Stimulated activated CD8-positive, alpha-beta memory T cell treated with anti-CD3 and anti-CD28 coated beads, Interleukin-4, amount 100 ng/mL, for 4 hours (primary cell): Measurements from ENCODE around the gene NCOA3.
"Not testable (repeated sequence)": the region's sequence is repeated elsewhere in the genome, so short reads cannot be mapped to it uniquely, and the experiment has no call there.

Experiments used
- DNase-seq, 2 donors: peaks; one replicate each; pipeline ENCODE4 v3.0.0-alpha.2; 2020; ENCODE audit warnings: low read depth in 2 of 2, low spot score in 1 of 2

Gene NCOA3

DNA sequence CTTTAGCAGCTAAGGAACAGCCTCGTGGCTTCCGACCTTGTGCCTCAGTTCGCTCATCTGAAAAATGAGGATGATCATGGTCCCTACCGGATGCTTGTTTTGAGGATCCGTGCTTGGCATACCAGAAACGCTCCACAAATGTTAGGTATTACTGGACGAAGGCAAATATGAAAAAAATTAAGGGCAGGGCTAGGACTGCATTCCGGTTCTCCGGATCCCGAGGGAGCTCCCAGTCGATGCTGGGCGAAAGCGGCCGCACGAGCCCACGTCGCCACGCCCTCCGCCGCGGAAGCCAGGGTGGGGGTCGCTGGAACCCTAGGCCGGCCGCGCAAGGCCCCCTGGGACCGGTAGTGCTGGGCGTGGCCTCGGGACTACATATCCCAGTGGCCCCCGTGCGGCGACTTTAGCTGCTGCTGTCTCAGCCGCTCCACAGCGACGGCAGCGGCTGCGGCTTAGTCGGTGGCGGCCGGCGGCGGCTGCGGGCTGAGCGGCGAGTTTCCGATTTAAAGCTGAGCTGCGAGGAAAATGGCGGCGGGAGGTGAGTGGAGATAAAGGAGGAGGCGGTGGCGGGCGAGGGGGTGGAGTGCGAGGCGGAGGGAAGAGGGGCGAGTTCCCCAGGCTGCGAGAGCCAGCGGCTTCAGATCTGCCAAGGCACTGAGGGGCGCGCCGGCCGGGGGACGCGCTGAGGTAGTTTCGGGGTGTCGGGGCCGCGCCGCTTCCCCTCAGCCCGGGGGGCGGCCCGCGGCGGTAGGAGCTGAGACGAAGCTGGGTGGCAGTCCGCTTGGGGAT lies at the start of gene NCOA3:
Gene NCOA3, plus strand, starts transcription at position 406 of the 789 bp plus-strand sequence. CDS start 120,361 bp downstream, outside the sequence.
- DNase-seq = peak; percentile 81 to 88

DNA sequence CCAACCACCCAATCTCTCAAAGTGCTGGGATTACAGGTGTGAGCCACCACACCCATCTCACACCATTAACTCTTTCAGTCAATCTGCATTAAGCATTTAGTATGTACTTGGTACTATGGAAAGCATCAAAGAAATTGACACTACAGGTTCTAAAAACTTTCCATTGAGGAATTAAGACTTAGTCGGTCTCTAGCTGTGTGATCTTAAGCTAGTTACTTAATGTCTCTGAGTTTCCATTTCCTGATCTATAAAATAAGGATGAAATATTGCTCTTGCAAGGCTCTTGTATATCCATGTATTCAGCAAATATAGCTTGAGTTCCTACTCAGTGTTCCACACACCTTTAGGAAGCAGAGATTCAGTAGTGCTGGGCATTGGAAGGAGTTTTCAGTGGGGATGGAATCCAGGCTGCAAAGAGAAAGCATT lies 48.9 kb upstream of the NCOA3 start:
- DNase-seq = no peak

DNA sequence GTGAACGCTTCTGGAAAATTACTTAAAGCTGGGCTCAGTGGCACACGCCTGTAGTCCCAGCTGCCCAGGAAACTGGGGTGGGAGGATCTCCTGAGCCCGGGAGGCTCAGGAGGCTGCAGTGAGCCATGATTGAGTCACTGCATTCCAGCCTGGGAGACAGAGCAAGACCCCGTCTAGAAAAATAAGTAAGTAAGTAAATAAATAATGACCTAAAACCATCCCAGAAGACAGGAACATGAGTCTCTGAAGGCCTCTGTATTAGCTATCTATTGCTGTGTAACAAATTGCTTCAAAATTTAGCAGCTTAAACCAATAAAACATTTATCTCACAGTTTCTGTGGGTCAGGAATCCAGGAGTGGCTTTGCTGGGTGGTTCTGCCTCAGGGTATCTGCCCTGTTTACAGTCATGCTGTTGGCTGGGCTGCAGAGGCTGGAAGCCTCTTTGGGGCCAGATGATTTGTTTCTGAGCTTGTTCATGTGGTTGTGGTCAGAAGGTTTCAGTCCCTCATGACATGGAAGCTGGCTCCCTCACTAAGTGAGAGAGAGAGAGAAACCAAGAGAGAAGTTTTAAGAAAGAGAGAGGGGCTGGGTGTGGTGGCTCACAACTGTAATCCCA lies 48.4 kb upstream of the NCOA3 start:
- DNase-seq = no peak

DNA sequence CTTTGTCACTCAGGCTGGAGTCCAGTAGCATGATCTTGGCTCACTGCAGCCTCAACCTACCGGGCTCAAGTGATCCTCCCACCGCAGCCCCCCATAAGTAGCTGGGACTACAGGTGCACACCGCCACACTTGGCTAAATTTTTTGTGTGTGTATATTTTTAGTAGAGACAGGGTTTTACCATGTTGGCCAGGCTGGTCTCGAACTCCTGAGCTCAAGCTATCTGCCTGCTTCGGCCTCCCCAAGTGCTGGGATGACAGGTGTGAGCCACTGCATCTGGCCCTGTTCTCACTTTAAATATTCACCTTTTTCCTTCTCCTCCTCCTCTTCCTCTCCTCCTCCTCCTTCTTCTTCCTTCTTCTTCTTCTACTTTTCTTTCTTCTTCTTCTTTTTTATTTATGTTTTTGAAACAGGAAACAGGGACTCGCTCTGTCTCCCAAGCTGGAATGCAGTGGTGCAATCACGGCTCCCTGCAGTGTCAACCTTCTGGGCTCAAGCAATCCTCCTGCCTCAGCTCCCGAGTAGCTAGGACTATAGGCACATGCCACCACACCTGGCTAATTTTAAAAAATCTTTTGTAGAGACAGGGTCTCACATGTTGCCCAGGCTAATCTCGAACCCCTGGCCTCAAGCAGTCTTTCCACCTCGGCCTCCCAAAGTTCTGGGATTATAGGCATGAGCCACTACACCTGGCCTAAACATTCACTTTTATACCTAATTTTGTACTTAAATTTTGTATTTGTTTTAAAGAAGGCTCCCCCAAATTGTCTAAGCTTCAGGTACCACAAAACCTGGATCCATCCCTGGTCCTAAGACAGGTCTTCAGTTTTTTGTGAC lies 47.2 kb upstream of the NCOA3 start:
- no peak for DNase-seq

DNA sequence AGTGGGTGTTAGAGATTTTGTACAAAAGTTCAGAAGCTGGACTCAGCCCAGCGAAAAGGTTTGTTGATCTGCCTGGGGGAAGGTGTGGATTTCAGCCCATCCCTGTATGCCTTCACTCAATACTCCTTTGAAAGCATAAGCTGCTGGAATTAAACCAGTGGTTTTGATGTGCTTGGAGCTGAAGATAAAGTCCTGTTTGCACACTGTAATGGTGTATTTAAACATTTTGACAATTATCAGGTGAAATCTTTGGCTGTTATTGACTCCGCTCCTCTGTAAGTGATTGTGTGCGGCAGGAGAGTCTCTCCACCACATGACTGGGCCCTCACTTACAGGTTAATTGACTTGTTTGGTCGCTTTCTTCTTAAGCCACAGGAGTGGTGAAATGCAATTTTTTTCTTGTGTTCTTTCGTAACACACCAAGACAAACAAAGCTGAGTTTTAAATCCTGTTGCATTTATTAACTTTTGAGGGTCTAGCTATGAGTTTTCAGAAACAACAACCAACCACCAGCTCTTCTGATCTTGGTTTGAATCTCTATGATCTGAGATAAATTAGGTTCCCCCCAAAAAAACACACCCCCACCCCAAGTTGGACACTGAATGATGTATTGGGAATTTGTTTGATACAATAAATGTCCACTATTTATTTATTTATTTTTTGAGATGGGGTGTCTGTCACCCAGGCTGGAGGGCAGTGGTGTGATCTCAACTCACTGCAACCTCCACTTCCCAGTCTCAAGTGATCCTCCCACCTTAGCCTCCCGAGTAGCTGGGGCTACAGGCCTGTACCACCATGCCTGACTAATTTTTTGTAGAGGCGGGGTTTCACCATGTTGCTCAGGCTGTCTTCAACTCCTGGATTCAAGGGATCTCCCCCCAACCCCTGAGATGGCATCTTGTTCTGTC lies 46.3 kb upstream of the NCOA3 start:
- no peak for DNase-seq

DNA sequence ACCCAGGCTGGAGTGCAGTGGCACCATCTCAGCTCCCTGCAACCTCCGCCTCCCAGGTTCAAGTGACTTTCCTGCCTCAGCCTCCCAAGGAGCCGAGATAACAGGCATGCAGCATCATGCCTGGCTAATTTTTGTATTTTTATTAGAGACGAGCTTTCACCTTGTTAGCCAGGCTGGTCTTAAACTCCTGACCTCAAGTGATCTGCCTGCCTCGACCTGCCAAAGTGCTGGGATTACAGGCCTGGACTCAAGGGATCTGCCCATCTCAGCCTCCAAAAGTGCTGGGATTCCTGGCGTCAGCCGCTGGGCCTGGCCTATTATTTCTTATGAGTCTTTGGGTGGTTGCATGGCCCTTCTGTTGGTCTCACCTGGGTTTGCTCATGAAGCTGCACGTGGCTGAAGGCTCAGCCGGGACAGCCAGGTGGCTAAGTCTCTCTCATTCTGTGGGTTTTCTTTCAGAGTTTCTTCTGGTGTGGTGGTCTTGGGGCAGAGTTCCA lies 45.6 kb upstream of the NCOA3 start:
- no peak for DNase-seq

DNA sequence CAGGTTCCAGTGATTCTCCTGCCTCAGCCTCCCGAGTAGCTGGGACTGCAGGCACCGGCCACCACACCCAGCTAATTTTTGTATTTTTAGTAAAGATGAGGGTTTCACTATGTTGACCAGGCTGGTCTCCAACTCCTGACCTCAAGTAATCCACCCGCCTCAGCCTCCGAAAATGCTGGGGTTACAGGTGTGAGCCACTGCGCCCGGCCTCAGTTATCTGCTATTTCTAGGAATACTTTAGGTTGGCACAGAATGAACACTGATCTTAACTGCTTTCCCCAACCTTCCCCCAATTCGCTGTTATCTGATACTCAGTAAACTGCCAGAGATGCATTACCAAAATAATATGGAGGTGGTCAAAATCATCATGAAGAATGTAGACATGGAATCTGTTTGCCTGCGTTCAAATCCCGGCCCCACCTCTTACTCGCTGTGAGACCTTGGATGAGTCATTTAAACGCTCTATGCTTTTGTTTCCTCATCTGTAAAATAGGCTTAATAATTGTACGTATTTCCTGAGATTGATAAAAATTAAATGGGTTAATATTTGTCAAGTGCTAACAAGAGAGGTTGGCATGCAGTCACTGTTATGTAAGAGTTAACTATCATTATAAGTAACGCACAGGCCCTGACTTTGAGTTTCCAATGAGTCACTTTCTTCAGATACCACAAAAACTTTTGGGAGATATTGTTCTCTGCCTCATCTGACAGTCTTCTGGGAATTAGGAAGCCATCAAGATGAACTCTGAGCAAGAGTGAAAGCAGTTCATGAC lies 44.5 kb upstream of the NCOA3 start:
- no peak for DNase-seq

DNA sequence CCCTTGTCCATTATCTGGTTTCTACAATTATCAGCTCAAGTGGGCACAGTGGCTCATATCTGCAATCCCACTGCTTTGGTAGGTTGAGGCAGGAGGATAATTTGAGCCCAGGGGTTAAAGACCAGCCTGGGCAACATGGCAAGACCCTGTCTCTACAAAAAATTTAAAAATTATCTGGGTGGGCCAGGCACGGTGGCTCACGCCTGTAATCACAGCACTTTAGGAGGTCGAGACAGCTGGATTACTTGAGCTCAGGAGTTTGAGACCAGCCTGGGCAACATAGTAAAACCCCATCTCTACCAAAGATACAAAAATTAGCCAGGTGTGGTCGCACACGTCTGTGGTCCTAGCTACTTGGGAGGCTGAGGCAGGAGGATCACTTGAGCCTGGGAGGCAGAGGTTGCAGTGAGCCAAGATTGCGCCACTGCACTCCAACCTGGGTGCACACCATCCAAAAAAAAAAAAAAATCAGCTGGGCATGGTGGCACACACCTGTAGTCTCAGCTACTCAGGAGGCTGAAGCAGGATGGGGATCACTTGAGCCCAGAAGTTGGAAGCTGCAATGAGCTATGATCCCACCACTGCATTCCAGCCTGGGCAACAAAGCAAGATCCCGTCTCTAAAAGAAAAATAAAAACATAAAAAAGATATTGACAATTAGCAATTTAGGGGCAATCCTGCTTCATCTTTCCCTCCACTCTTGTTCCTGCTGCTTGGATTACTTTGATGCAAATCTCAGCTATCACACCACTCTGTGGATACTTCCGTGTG lies 43.2 kb upstream of the NCOA3 start:
- not testable (repeated sequence) for DNase-seq

DNA sequence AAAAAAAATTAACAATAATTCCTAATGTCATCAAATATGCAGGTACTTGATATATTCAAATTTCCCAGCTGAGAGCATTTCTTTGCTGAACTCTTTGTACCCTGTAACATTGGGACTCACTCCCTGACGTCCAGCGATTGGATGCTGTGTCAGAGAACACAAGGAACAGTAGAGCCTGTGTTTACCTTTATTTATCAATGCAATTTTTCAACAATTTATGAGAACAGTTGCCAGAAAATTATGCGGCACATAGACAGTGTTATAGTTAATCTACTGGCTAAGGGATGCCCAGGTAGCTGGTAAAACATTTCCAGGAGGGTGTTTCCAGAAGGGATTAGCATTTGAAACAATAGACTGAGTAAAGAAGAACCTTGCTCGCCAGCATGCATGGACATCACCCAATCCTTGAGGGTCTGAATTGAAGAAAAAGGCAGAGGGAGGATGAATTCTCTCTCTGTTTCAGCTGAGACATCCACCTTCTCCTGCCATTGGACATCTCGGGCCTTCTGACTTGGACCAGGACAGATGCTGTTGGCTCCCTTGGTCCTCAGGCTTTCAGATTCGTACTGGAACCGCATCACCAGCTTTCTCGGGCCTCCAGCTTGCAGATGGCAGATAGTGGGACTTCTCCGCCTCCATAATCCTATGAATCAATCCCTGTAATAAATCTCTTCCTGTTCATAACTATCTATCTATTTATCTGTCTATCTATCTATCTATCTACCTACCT lies 42.2 kb upstream of the NCOA3 start:
- DNase-seq = no peak

DNA sequence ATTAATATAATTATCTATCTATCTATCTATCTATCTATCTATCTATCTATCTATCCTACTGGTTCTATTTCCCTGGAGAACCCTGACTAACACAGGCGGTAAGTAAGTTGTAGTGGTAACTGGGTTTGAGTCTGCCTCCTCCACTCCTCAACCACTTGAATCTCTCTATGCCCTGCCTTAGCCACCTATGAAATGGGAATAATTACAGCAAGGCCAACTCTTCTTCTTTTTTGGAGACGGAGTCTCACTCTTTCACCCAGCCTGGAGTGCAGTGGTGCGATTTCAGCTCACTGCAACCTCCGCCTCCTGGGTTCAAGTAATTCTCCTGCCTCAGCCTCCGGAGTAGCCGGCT lies 41.0 kb upstream of the NCOA3 start:
- not testable (repeated sequence) for DNase-seq

DNA sequence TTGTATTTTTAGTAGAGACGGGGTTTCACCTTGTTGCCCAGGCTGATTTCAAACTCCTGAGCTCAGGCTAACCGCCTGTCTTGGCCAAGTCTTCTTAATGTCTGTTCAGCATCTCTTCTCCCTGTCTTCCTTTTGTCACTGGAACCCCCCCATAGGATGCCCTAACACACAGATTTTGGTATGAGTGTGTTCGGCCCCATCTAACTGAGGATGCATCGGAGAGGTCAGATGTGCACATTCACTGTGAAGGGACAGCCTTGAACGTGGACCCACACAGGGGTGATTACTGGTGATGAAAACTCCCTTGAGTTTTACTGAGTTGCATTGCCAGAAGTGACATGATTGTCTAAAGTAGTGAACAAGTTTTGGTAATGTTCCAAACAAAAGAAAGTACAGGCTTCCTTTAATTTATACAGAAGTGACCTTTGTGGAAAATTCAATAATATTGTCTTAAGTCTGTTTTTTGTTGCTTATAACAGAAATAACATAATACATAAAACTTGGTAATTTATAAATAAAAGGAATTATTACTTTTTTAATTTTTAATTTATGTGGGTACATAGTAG lies 40.5 kb upstream of the NCOA3 start:
- DNase-seq = no peak

DNA sequence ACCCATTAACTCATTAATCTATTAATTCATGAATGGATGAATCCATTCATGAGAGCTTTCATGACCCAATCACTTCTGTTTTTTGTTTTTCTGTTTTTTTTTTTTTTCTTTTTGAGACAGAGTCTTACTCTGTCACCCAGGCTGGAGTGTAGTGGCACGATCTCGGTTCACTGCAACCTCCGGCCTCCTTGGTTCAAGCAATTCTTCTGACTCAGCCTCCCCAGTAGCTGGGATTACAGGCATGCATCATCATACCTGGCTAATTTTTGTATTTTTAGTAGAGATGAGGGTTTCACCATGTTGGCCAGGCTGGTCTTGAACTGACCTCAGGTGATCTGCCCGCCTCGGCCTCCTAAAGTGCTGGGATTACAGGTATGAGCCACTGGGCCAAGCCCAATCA lies 39.8 kb upstream of the NCOA3 start:
- DNase-seq = not testable (repeated sequence)

DNA sequence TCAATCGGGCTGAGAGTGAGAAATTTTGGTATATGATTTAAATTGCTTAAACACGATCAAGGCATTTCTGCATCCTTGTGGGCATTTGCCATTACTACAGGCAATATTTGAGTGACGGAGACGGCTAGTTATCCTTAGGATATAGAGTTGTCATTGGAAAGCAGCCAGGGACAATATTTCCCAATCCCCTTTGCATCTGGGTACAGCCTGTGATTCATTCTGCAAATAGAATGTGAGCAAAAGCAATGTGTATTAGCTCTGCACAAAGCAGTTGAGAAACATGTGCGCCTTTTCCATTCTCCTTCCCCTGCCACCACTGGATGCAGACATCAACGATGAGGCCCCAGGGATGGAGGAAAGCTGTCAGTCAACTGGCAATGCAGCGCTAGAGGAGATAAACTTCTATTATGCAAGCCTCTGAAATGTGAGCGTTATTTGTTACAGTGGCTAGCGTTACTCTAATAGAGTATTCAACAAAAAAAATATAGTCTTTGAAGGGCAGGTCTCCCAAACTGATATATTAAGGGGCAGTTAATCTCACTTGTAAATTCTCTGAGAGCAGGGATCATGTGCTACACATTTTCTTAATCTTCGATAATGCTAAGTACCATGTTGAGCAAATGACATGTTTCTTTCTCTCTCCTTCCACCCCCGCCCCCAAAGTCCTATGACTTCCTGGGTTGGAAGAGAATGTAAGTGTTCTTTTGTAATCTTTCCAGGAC lies 37.1 kb upstream of the NCOA3 start:
- no peak for DNase-seq

DNA sequence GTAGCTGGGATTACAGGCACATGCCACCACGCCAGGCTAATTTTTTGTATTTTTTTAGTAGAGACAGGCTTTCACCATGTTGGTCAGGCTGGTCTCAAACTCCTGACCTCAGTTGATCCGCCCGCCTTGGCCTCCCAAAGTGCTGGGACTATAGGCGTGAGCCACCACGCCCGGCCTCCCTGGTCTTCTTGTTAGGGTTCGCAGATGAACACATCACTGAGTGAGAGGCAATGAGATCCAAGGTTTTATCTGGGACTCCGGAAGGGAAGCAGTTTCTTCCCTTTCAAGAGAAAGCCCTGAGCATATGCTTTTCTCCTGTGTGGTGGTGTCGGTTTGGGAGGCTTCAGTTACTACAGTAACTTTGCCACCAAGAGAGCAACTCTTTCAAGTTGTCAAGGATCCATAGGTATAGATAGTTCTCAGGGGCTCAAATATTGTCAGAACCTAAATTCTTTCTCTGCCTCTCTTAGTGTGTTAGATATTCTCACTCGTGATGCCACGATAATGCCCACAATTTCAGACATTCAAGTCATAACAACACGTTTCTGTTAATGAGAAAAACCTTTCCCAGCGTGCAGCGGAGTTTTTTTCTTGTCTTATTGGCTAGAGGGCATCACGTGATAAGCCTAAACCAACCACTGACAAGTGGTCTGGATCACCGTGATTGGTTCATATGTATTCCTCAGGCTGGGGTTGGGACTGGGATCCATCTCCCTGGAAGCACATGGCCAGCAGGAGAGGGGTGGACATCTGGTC lies 36.2 kb upstream of the NCOA3 start:
- no peak for DNase-seq

DNA sequence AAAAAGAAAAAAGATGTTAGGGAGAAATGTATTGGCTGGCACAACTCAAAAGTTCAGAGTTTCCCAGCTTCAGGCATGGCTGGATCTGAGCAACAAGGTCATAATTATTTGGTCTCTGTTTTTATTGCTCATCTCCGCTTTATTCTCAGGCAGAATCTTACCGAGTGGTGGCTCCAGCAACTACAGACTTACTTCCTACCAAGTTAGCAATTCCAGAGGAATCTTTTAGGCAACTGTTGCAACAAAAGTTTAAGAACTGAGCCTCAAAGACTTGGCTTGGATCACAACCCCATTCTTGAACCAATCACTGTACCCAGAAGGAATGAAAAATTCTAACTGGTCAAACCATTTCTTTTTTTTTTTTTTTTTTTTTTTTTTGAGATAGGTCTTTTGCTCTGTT lies 35.5 kb upstream of the NCOA3 start:
- no peak for DNase-seq

DNA sequence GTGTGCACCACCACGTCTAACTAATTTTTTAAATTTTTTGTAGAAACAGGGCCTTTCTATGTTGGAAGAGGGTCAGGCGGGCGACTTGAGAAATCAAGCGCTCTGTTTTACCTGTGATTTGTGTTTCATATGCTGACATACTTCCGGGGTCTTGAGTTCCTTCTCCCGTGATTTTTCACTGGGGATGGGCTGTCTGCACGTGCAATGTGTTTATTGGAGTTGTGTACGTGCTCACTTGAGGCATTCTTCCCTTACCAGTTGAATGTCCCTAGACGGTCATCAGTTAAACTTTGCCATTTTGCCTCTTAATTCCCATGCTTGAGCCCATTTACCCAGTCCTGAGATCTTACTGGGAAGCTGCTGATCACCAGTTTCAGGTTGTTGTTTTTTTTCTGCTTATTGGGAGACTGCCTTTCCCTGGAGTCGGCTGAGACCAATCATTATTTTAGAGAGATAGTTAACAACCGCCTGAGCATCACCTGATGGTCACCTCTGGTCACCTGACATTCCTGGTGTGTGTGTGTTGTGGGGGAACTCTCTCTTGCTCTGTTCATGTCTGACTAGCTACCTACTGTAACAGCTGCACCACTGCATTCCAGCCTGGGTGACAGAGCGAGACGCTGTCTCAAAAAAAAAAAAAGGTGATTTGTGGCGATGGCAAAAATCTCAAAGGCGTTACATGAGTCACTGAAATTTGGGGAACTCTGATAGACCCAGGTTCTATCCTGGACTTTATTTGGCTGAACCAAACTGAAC lies 34.8 kb upstream of the NCOA3 start:
- no peak for DNase-seq
